CD1c-positive myeloid dendritic cell (primary cell): ENCODE data around the gene AP1G2.

Experiments used
- DNase-seq: peaks from one replicate; pipeline ENCODE4 v3.0.0-alpha.2; 2016; ENCODE audit errors: extremely low spot score

AP1G2 gene

DNA sequence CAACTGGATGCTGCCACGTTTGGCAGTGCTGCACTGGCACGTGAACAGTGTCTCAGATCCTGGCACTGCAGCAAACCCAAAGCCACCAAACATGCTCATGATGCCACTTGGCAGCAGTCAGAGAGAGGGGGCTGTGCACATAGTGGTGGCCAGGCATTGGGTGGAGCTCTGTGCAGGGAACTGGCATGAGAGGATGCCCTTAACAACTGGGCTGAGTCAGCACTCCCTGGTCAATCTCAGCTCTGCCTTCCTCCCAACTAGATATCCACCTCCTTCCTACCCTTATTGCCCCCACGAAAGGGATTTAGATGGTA lies 53.0 kb downstream of the AP1G2 start:
- no peak for DNase-seq

DNA sequence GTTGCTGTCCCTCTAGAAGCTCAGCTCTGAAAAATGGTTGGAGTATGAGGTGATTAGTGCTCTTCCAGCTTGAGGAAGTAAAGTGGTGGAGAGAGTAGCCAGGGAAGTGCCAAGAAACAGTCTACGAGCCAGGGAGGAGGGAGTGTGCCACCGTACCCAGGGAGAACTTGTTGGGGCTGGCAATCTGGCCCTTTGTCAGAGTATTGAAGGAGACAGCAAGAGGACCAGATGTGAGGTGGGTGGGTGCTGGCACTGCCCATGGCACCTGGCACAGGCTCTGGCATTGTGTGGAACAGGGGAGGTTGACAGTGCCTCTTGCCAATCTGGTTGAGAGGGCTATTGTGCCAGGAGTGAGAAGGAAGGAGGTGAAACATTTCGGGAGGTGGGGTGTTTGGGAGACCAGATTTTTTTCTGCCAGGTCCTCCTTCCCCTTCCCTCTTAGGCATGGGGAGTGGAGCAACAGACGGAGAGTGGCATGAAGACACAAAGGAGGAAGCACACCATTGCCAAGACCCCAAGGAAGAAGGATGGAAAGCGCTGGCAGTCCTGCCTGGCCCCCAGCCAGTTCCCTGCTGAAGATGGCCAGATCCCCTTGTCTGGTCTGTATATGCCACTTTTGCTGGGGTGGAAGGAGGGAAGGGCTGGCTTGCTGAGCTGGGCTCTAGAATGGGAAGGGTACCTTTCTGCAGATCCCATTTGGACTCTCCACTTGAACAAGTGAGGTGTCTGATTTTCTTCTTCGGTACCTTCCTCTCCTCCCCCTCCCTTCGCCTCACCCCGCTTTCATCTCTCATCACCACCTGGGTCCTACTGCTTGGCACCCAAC lies 53.6 kb downstream of the AP1G2 start:
- DNase-seq: no peak

DNA sequence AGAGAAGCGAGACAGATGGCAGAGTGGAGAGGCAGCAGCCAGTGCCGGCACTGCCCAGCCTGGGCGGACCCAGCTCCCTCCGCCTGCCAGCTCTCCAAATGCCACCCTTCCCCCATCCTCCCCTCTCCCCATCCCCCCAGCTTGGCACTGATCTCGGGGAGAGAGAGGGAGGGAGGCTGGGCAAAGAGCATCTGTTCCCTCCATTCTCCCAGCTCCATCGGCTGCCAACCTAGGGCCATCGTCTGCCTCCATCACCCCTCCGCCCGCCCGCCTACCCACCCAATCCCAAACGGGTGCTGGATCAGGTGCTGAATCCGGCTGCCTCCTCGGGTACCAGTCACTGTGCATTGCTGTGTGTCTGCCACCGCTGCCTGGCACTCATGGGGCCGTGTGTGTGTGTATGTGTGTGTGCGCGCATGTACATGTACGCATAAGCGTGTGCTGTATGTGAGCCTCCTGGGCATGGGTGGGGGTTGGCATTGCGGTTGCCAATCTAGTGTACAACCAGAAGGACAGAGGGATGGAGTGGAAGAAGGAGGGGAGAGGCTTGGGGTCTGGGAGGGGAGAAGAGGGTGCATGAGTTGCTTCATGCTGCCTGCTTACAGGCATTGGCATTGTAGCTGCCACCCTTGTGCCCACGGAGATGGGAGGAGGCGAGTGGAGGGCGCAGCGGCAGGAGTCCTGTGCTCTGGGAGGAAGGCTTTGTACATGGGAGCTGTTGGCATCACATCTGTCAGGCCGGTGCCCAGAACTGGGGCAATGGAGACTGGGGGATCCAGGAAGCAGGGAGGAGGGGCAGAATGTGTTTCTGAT lies 54.4 kb downstream of the AP1G2 start:
- DNase-seq: no peak

DNA sequence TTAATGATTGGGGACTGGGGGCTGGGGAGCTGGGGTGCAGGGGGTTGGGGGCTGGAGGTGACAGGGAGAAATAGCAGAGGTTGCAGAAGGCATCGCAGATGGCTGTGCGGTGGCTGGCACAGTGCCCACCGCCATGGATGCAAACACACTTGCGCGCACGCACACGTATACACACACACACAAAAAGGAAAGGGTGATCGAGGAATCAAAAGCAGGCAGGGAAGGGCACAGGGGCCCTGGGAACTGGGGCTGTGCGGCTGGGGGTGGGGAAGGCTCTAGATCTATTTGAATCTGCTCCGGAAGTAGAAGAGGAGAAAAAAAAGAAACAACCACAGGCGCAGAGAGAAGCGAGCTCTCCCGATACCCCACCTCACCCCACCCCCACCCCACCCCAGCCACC lies 55.4 kb downstream of the AP1G2 start:
- no peak for DNase-seq
